MG63 (cell line): ENCODE measurements around the gene STARD9. TPM values are rescaled to one million over a fixed set of nuclear protein-coding genes. Genes with fewer than 3 reads are reported as not detected.
"Not testable (repeated sequence)": the region's sequence is repeated elsewhere in the genome, so short reads cannot be mapped to it uniquely, and the experiment has no call there.

ENCODE experiments used
- DNase-seq: peaks from one replicate; pipeline ENCODE4 v3.0.0-alpha.2; 2020
- H3K27me3 ChIP-seq: fragments of 250-450 bp; sonication (Bioruptor Pico); 2 replicates; pipeline ENCODE4 v1.5.1; 2020; ENCODE audit warnings: mild to moderate bottlenecking, moderate library complexity
- H3K36me3 ChIP-seq: fragments of 250-450 bp; sonication (Bioruptor Pico); 2 replicates; pipeline ENCODE4 v1.5.1; 2020; ENCODE audit warnings: mild to moderate bottlenecking, moderate library complexity
- H3K4me3 ChIP-seq: fragments of 250-450 bp; sonication (Bioruptor Pico); 2 replicates; pipeline ENCODE4 v1.5.1; 2020; ENCODE audit warnings: mild to moderate bottlenecking, moderate library complexity
- H3K9me3 ChIP-seq: fragments of 250-450 bp; sonication (Bioruptor Pico); 2 replicates; pipeline ENCODE4 v1.5.1; 2020; ENCODE audit warnings: mild to moderate bottlenecking, moderate library complexity
- total RNA-seq: library from RNA; depleted of rRNA; stranded (reverse); fragments of >200 nt; shearing (Covaris generic); gene quantifications from 2 replicates; pipeline ENCODE4 v1.2.3, GENCODE V29; 2014; ENCODE audit warnings: low replicate concordance

STARD9 gene
- total RNA-seq, 1 experiment from 2014 or later, result 0.10 TPM

- DNase-seq, result peak; percentile 56
- Histone ChIP-seq H3K36me3 (no peaks in the 10 kb centered on the region), H3K27me3 (peaks cover 41% of the 10 kb centered on the region), H3K4me3 (no peak overlapping the region), H3K9me3 (no peaks in the 10 kb centered on the region)
These were observed 5.9 kb downstream of the STARD9 start for GRCh38 chr15:42581272-42581730.

GRCh38 chr15:42582569-42583375, 7.4 kb downstream of the STARD9 start:
- H3K9me3 ChIP-seq, result no peaks in the 10 kb centered on the region
- no peaks in the 10 kb centered on the region for H3K36me3 ChIP-seq
- DNase-seq, result no peak
- H3K4me3 ChIP-seq, result no peak overlapping the region
- peaks cover 35% of the 10 kb centered on the region for H3K27me3 ChIP-seq

- DNase-seq, result no peak
- Histone ChIP-seq H3K4me3 (no peak overlapping the region), H3K36me3 (no peaks in the 10 kb centered on the region), H3K9me3 (no peaks in the 10 kb centered on the region), H3K27me3 (peaks cover 27% of the 10 kb centered on the region)
These were observed 8.8 kb downstream of the STARD9 start for GRCh38 chr15:42584031-42584765.

DNA sequence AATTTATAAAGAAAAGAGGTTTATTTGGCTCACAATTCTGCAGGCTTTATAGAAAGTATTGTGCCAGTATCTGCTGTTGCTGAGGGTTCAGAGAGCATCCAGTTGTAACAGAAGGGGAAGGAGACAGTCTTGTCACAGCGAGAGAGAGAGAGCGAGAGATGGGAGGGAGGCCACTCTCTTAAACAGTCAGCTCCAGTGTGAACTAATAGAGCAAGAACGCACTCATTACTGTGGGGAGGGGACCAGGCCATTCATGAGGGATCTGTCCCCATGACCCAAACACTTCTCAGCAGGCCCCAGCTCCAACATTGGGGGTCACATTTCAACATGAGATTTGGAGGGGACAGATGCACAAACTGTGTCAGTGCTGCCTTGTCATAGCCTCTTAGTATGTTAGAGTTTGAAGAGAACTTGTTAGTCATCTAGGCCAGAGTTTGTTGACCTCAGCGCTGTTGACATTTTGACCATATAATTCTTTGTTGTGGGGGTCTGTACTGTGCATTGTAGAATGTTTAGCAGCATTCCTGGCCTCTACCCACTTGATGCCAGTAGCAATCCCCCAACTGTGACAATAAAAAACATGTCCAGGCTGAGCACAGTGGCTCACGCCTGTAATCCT, 15.3 kb downstream of the STARD9 start:
- Histone ChIP-seq H3K9me3 (no peaks in the 10 kb centered on the region), H3K36me3 (no peaks in the 10 kb centered on the region), H3K27me3 (no peaks in the 10 kb centered on the region), H3K4me3 (no peak overlapping the region)
- no peak for DNase-seq

GRCh38 chr15:42591238-42591934, 16.0 kb downstream of the STARD9 start:
- DNase-seq, result no peak
- Histone ChIP-seq H3K9me3 (no peaks in the 10 kb centered on the region), H3K4me3 (no peak overlapping the region), H3K36me3 (no peaks in the 10 kb centered on the region), H3K27me3 (no peaks in the 10 kb centered on the region)

DNA sequence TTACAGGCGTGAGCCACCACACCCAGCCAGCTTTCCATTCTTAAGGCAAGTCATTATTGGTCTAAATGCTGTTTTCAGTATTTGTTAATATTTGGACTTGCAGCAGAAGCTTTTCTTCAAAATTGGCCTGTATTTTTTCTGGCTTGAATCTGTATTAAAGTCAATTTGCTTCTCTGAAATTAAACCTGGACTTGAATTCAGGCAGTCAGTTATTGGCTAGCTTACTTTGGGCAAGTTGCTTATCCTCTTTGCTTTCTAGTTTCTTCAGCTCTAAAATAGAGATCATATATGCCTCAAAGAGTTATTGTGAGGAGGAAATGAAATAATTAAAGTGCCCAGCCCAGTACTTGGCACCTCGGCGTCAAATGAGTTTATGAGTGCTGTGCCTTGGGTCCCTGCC, 17.3 kb downstream of the STARD9 start:
- Histone ChIP-seq H3K27me3 (no peaks in the 10 kb centered on the region), H3K4me3 (no peak overlapping the region)
- DNase-seq, result no peak

DNA sequence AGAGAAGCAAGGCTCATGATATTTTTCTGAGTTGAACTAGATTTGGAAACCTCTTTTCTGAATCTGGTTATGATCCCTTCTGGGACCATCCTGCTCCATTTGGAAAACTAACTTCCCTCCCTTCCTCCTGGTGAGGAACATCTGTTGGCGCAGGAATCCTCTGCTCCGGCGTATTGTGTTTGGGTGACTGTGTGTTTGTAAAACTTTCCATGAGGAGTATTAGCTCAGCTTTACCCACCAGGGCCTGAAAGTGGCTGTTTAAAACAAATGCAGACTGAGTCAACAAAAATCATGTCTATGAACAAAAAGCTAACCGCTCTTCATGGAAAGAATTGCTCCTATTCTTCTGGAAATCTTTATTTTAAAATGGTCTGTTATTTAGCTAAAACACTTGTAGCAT, 17.7 kb downstream of the STARD9 start:
- H3K27me3 ChIP-seq, result no peaks in the 10 kb centered on the region
- no peak for DNase-seq
- no peaks in the 10 kb centered on the region for H3K36me3 ChIP-seq
- no peaks in the 10 kb centered on the region for H3K9me3 ChIP-seq
- no peak overlapping the region for H3K4me3 ChIP-seq

More for the DNA sequence above, 17.3 kb downstream of the STARD9 start:
- Histone ChIP-seq H3K36me3 (no peaks in the 10 kb centered on the region), H3K9me3 (no peaks in the 10 kb centered on the region)

GRCh38 chr15:42594095-42594494, 18.7 kb downstream of the STARD9 start:
- no peaks in the 10 kb centered on the region for H3K36me3 ChIP-seq
- no peak overlapping the region for H3K4me3 ChIP-seq

DNA sequence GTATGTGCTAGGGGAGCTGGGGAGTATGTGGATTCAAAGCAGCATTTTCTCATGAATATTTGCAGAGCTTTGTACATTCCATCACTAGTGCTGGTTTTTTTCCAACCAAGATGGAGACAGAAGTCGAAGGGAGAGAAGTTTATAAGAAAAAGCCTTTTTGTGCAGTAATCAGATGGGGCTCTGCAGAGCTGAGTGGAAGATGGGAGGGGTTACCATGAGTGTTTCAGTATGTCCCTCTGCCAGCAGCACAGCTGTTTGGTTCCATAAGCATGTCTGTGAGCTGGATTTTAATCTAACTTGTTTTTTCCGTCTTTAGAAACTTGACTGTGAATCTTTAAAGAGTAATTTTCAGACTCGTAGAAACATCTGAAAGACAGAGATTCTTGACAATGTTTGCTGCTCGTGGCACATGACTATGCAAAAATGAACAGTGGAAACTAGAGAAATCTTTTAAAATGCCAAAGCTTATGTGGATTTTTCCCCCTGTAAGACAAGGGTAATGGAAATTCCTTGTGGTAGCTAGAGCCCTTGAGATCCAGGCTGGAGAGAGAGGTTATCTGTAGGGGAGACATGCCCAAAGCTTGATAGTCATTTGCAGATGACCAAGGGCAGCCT, 20.3 kb downstream of the STARD9 start:
- no peaks in the 10 kb centered on the region for H3K36me3 ChIP-seq
- DNase-seq, result no peak
- H3K4me3 ChIP-seq, result no peak overlapping the region
- no peaks in the 10 kb centered on the region for H3K9me3 ChIP-seq
- no peaks in the 10 kb centered on the region for H3K27me3 ChIP-seq

More at GRCh38 chr15:42594095-42594494, 18.7 kb downstream of the STARD9 start:
- H3K9me3 ChIP-seq, result no peaks in the 10 kb centered on the region
- no peaks in the 10 kb centered on the region for H3K27me3 ChIP-seq
- DNase-seq, result no peak

DNA sequence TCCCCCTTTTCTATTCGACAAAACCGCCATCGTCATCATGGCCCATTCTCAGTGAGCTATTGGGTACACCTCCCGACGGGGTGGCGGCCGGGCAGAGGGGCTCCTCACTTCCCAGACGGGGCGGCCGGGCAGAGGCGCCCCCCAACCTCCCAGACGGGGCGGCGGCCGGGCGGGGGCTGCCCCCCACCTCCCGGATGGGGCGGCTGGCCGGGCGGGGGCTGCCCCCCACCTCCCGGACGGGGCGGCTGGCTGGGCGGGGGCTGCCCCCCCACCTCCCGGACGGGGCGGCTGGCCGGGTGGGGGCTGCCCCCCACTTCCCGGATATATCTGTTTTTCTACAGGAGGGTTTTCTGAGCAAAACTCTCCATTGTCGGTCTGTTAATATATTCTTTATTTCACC, 25.9 kb downstream of the STARD9 start:
- not testable (repeated sequence) for DNase-seq, H3K4me3 ChIP-seq, H3K9me3 ChIP-seq, H3K36me3 ChIP-seq, H3K27me3 ChIP-seq

DNA sequence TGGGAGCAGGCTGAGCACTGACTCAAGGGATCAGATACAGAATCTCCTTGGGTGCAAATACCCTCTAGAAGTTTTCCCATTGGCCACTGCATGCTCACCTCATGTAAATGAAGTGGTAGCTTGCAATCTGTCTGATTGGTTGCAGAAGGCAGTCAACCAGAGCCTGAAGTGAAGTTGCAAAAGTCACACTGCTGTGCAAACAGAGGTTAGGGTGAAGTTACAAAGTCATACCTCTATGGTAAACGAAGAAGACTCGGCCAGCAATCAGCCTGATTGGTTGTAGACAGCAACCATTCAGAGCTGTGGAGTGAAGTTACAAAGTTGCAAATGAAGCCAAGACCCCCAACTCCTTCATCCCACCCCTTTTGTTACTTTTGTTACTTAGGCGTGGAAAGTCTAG, 27.1 kb downstream of the STARD9 start:
- no peaks in the 10 kb centered on the region for H3K27me3 ChIP-seq
- H3K9me3 ChIP-seq, result no peaks in the 10 kb centered on the region
- no peak for DNase-seq

DNA sequence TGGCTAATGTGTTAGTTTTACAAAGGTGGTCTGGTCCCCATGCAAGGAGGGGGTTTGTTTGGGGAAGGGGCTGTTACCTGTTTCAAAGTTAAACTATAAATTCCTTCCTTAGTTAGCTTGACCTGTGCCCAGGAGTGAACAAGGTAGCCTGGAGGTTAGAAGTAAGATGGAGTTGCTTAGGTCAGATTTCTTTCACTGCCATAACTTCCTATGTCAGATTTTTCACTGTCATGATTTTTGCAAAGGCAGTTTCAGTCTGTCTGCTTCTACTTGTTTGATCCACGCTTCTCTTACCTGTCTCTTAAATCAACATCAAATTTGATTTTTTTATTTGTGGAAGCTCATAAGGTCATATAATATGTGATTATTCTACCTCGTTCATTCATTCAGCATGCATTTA, 28.6 kb downstream of the STARD9 start:
- Histone ChIP-seq H3K4me3 (no peak overlapping the region), H3K27me3 (0 out of 2 replicates have a peak, but pooled peaks cover 3% of the 10 kb centered on the region), H3K9me3 (no peaks in the 10 kb centered on the region), H3K36me3 (no peaks in the 10 kb centered on the region)
- DNase-seq, result no peak

More for the DNA sequence above, 27.1 kb downstream of the STARD9 start:
- no peaks in the 10 kb centered on the region for H3K36me3 ChIP-seq
- H3K4me3 ChIP-seq, result no peak overlapping the region

GRCh38 chr15:42604894-42605744, 29.7 kb downstream of the STARD9 start:
- no peaks in the 10 kb centered on the region for H3K9me3 ChIP-seq
- H3K4me3 ChIP-seq, result no peak overlapping the region
- H3K36me3 ChIP-seq, result no peaks in the 10 kb centered on the region
- 0 out of 2 replicates have a peak, but pooled peaks cover 3% of the 10 kb centered on the region for H3K27me3 ChIP-seq
- no peak for DNase-seq

DNA sequence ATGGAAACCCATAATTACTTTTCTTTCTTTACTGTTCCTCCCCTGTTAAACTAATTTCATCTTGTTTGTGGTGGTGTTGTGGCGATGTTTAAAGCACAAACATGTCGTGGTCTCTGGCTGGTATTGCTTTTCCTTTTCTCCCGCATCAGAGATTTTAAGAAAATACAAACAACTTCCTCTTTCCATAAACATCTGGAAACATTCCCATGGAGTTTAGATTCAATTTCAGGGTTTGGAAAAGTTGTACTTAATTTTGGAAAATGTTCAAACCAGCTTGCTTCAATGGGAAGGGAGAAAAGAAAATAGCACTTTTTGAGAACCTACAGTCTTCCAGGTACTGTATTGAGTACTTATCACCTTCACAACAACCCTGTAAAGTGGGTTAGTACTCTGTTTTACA, 30.4 kb downstream of the STARD9 start:
- no peaks in the 10 kb centered on the region for H3K9me3 ChIP-seq
- 0 out of 2 replicates have a peak, but pooled peaks cover 3% of the 10 kb centered on the region for H3K27me3 ChIP-seq
- no peak for DNase-seq
- no peaks in the 10 kb centered on the region for H3K36me3 ChIP-seq
- no peak overlapping the region for H3K4me3 ChIP-seq

GRCh38 chr15:42608110-42608531, 32.7 kb downstream of the STARD9 start:
- H3K27me3 ChIP-seq, result 0 out of 2 replicates have a peak, but pooled peaks cover 3% of the 10 kb centered on the region
- no peak overlapping the region for H3K4me3 ChIP-seq
- H3K9me3 ChIP-seq, result no peaks in the 10 kb centered on the region
- no peak for DNase-seq
- no peaks in the 10 kb centered on the region for H3K36me3 ChIP-seq
